BJ (cell line): ENCODE results near the gene SNCA. TPM values are rescaled to one million over a fixed set of nuclear protein-coding genes. Genes with fewer than 3 reads are reported as not detected.

Experiments
- CTCF ChIA-PET: fragments of 350-600 bp; formaldehyde crosslinking; extraction: SDS; loops from one replicate; lab custom pipeline; 2021; ENCODE audit warnings: antibody characterized with exemption, inconsistent platforms; lab: Yijun Ruan, JAX
- POLR2A ChIA-PET: fragments of 300-600 bp; sonication (Branson Sonifier 250); formaldehyde crosslinking; extraction: SDS; loops from one replicate; lab custom pipeline; 2021; ENCODE audit warnings: antibody characterized with exemption; lab: Charles Lee
- DNase-seq: peaks from one replicate; pipeline ENCODE4 v3.0.0-alpha.2; 2011; ENCODE audit warnings: low read depth
- H3K27me3 ChIP-seq: 2 replicates; pipeline ENCODE4 v1.6.0; 2011; ENCODE audit warnings: low read length; ENCODE audit not compliant: control insufficient read depth, insufficient read depth
- H3K36me3 ChIP-seq: 2 replicates; pipeline ENCODE4 v1.5.1; 2011; ENCODE audit warnings: low read length; ENCODE audit not compliant: control insufficient read depth, insufficient read depth
- H3K4me3 ChIP-seq: 2 replicates; pipeline ENCODE4 v1.5.1; 2011; ENCODE audit warnings: low read depth, mild to moderate bottlenecking, control low read depth, low read length
- polyA plus RNA-seq: library from polyadenylated mRNA; depleted of rRNA; stranded (reverse); fragments of >200 nt; gene quantifications from 2 replicates; pipeline ENCODE4 v1.2.3, GENCODE V29; 2011
- TF ChIP-seq, protein P1 (sequence below): IDR thresholded peaks from 2 replicates; pipeline ENCODE4 v1.5.1; 2011; ENCODE audit warnings: low read depth, mild to moderate bottlenecking, control low read depth, inconsistent platforms, low read length, moderate library complexity; ENCODE audit not compliant: insufficient read depth

SNCA gene
- polyA plus RNA-seq, 1 experiment: 0.18 TPM

- POLR2A ChIA-PET: no interaction called here
- DNase-seq: no peak
- TF ChIP-seq, protein P1, sequence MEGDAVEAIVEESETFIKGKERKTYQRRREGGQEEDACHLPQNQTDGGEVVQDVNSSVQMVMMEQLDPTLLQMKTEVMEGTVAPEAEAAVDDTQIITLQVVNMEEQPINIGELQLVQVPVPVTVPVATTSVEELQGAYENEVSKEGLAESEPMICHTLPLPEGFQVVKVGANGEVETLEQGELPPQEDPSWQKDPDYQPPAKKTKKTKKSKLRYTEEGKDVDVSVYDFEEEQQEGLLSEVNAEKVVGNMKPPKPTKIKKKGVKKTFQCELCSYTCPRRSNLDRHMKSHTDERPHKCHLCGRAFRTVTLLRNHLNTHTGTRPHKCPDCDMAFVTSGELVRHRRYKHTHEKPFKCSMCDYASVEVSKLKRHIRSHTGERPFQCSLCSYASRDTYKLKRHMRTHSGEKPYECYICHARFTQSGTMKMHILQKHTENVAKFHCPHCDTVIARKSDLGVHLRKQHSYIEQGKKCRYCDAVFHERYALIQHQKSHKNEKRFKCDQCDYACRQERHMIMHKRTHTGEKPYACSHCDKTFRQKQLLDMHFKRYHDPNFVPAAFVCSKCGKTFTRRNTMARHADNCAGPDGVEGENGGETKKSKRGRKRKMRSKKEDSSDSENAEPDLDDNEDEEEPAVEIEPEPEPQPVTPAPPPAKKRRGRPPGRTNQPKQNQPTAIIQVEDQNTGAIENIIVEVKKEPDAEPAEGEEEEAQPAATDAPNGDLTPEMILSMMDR: no peak
- CTCF ChIA-PET: interaction anchor here (0.6 kb wide), 1 partner anchor 86 kb away, joined by 3 read pairs; no protein-coding TSS in a partner anchor
- no peaks in the 10 kb centered on the region for H3K27me3 ChIP-seq
- H3K36me3 ChIP-seq: no peaks in the 10 kb centered on the region
- H3K4me3 ChIP-seq: no peak overlapping the region
These were observed 77.5 kb downstream of the SNCA start for GRCh38 chr4:89759426-89759825.

DNA sequence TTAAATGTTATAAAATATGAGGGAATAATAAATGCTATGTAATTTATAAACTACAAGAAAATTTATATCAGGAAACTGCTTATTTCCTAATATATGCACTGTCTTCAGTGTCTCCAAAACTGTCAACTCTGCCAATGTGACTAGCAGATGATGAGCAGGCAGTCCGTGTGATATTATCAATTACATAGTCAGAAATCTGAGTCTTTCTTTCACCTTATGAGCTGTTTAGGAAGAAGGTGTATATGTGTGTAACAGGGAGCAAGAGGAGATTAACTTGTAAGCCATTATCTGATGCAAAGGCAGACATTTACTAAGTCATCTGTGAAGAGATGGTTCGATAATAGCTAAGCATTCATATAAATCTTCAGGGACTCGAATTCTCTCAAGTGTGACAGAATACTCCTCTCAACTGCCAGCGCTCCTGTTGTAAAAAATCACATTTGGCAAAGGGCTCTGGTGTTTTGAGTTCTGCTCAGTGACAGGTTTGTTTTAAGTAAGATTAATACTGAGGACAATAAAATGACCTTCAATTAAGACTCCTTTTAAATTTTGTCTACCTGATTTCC is 79.7 kb downstream of the SNCA start:
- Histone ChIP-seq H3K27me3 (no peaks in the 10 kb centered on the region), H3K4me3 (no peak overlapping the region), H3K36me3 (no peaks in the 10 kb centered on the region)
- TF ChIP-seq, protein P1: no peak
- ChIA-PET POLR2A (no interaction called here), CTCF (no interaction called here)
- DNase-seq: no peak

- Histone ChIP-seq H3K36me3 (no peaks in the 10 kb centered on the region), H3K4me3 (no peak overlapping the region), H3K27me3 (no peaks in the 10 kb centered on the region)
- TF ChIP-seq, protein P1: no peak
- ChIA-PET POLR2A (no interaction called here), CTCF (no interaction called here)
- no peak for DNase-seq
These were observed 81.7 kb downstream of the SNCA start for GRCh38 chr4:89755220-89755619.

DNA sequence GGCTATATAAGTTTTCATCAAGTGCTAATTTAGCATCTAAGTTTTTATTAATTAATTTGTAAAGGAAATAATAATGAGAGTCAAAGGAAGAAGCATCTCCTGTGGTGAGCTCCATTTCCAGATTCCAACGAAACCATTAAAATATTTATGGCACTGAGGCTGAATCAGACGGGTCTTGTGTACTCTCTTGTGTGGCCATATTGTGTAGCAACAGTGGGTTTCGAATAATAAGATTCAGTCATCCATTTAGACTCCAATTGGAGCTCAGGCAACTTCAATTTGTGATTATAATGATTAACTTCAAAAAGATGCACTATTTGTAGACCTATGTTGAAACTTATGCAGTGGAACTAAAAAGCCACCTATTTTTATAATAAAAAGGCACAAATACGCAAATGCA is 82.4 kb downstream of the SNCA start:
- no peak overlapping the region for H3K4me3 ChIP-seq
- no peaks in the 10 kb centered on the region for H3K27me3 ChIP-seq
- POLR2A ChIA-PET: no interaction called here
- no peak for DNase-seq
- H3K36me3 ChIP-seq: no peaks in the 10 kb centered on the region
- CTCF ChIA-PET: no interaction called here
- TF ChIP-seq, protein P1: no peak

DNA sequence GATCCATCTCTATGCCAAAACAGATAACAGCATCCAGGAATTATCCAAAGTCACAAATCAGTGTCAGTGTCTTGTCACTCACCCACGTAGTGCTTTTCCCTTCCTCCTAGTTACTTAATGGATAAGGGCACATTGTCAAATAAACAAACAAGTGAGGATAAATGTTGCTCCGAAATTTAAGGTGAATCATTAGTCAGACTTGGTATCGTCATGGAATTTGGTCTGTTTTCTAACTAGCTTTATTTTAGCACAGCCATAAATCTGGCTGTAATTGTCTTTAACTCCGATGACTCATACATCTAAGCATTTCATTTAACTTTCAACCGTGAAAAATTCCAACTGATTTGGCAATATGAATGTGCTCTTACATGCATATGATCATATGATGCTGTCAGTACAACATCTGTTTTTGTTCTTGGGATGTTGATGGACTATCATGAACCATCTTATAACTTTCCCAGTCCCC is 83.3 kb downstream of the SNCA start:
- peak; percentile 98 for DNase-seq
- Histone ChIP-seq H3K4me3 (no peak overlapping the region), H3K27me3 (no peaks in the 10 kb centered on the region), H3K36me3 (no peaks in the 10 kb centered on the region)
- ChIA-PET POLR2A (interaction anchor here (0.6 kb wide), 2 partner anchors 72 to 84 kb away, joined by 3 to 5 read pairs; no protein-coding TSS in a partner anchor), CTCF (interaction anchor here (0.6 kb wide), 1 partner anchor 744 kb away, joined by 3 read pairs; no protein-coding TSS in a partner anchor)
- TF ChIP-seq, protein P1: no peak
